Natural killer cell (primary cell): ENCODE results near the gene MSMP. TPM values are rescaled to one million over a fixed set of nuclear protein-coding genes. Genes with fewer than 3 reads are reported as not detected.

Source experiments
- ATAC-seq, 3 donors: fragments of 150-1000 bp in 2 of 3; fragments of 200-7000 bp in 1 of 3; cut with Tn5 transposase; 1 replicate in 1 of 3; 2 replicates in 2 of 3; pipeline ENCODE4 v1.10.0; 2021; ENCODE audit warnings: mild to moderate bottlenecking in 2 of 3, moderate library complexity in 2 of 3
- DNase-seq, 2 donors: peaks; one replicate each; pipeline versions ENCODE4 v3.0.0 to v3.0.0-alpha.2; 2013 to 2021; ENCODE audit warnings: mixed read lengths in 1 of 2
- H3K27ac ChIP-seq: one replicate; pipeline ENCODE4 v1.5.1; 2013; ENCODE audit warnings: mild to moderate bottlenecking, low read length
- H3K27me3 ChIP-seq: one replicate; pipeline ENCODE4 v1.6.1; 2013; ENCODE audit warnings: low read length; ENCODE audit not compliant: control insufficient read depth, insufficient read depth
- H3K36me3 ChIP-seq: one replicate; pipeline ENCODE4 v1.6.1; 2013; ENCODE audit warnings: low read length; ENCODE audit not compliant: control insufficient read depth, insufficient read depth
- H3K4me1 ChIP-seq: one replicate; pipeline ENCODE4 v1.6.1; 2013; ENCODE audit warnings: low read length; ENCODE audit not compliant: control insufficient read depth, insufficient read depth
- H3K4me3 ChIP-seq: one replicate; pipeline ENCODE4 v1.5.1; 2013; ENCODE audit warnings: low read length
- H3K9me3 ChIP-seq: one replicate; pipeline ENCODE4 v1.6.1; 2013; ENCODE audit warnings: low read length; ENCODE audit not compliant: control insufficient read depth, insufficient read depth
- H3K27ac Mint-ChIP-seq, 2 donors: one replicate each; pipeline ENCODE4 v1.8.0; 2022; ENCODE audit warnings: mild to moderate bottlenecking in 2 of 2, mixed read lengths in 2 of 2, moderate library complexity in 1 of 2
- H3K27me3 Mint-ChIP-seq, 2 donors: one replicate each; pipeline ENCODE4 v1.8.0; 2022; ENCODE audit warnings: low read depth in 2 of 2, mixed read lengths in 2 of 2
- H3K36me3 Mint-ChIP-seq: one replicate; pipeline ENCODE4 v1.8.0; 2022; ENCODE audit warnings: mixed read lengths
- H3K4me1 Mint-ChIP-seq, 2 donors: one replicate each; pipeline ENCODE4 v1.8.0; 2022; ENCODE audit warnings: mixed read lengths in 2 of 2
- H3K4me3 Mint-ChIP-seq: one replicate; pipeline ENCODE4 v1.8.0; 2022; ENCODE audit warnings: mild to moderate bottlenecking, moderate library complexity, mixed read lengths
- H3K9me3 Mint-ChIP-seq, 2 donors: one replicate each; pipeline ENCODE4 v1.8.0; 2022; ENCODE audit warnings: mixed read lengths in 2 of 2
- CTCF ChIP-seq: fragments of 200-600 bp; IDR thresholded peaks from one replicate; pipeline ENCODE4 v1.8.0; 2022; ENCODE audit warnings: antibody characterized with exemption
- WGBS: methylation state at CpG from one replicate; pipeline ENCODE4 v1.1.7; 2013; ENCODE audit warnings: missing lambda C conversion rate; ENCODE audit not compliant: insufficient coverage; 5-methylcytosine and 5-hydroxymethylcytosine counted together
- intact Hi-C: fragments of 100-400 bp; cut with micrococcal nuclease; formaldehyde crosslinking; loops from one replicate; pipeline ENCODE4 v1.14.2; 2022
- total RNA-seq, 4 donors: library from RNA; stranded (reverse); fragments of 120-200 nt in 1 of 4; gene quantifications; one replicate each; pipeline versions ENCODE4 v1.2.3 to v1.2.4, GENCODE V29; 2013 to 2022

MSMP gene
- total RNA-seq, result not detected
- not detected for total RNA-seq (2013)

- Histone ChIP-seq H3K27ac (no peak within 1 kb of the TSS), H3K4me1 (peaks cover 26% of the 10 kb centered on the region), H3K9me3 (no peaks in the 10 kb centered on the region), H3K4me3 (no peak within 1 kb of the TSS), H3K27me3 (no peaks in the 10 kb centered on the region), H3K36me3 (peaks cover 36% of the 10 kb centered on the region)
- no peaks in the 10 kb centered on the region for H3K36me3 Mint-ChIP-seq
- no peak for TF ChIP-seq CTCF
- H3K4me3 Mint-ChIP-seq, result no peak within 1 kb of the TSS
- ATAC-seq, result no peak
- H3K4me1 Mint-ChIP-seq, result peaks cover 37 to 49% of the 10 kb centered on the region in 2 donors
- no peaks in the 10 kb centered on the region for H3K27me3 Mint-ChIP-seq
- no peak for DNase-seq
- intact Hi-C loops, result no loop called here
- H3K9me3 Mint-ChIP-seq, result no peaks in the 10 kb centered on the region
- 87% methylated on average over 2 of the region's 3 CpGs for WGBS
- H3K27ac Mint-ChIP-seq, result peak within 1 kb of the TSS in 1 of 2 donors; percentile 10
These were observed at the start of gene MSMP for GRCh38 chr9:35754264-35754663. TSS of gene MSMP (minus strand) at chr9:35754276. CDS start at chr9:35754129, 147 bp downstream.

- WGBS, result 94% methylated on average over 13 of the region's 13 CpGs
- intact Hi-C loops, result no loop called here
- Histone ChIP-seq H3K4me1 (no peaks in the 10 kb centered on the region), H3K9me3 (no peaks in the 10 kb centered on the region), H3K27me3 (no peaks in the 10 kb centered on the region), H3K27ac (no peak overlapping the region), H3K4me3 (no peak overlapping the region), H3K36me3 (peaks cover 6% of the 10 kb centered on the region)
- DNase-seq (no peak), ATAC-seq (no peak)
- no peak overlapping the region for H3K27ac Mint-ChIP-seq
- no peaks in the 10 kb centered on the region for H3K27me3 Mint-ChIP-seq
- peaks cover 0 to 3% of the 10 kb centered on the region in 2 donors for H3K4me1 Mint-ChIP-seq
- no peak overlapping the region for H3K4me3 Mint-ChIP-seq
- no peaks in the 10 kb centered on the region for H3K36me3 Mint-ChIP-seq
- no peaks in the 10 kb centered on the region for H3K9me3 Mint-ChIP-seq
- no peak for TF ChIP-seq CTCF
These were observed 47.5 kb upstream of the MSMP start for GRCh38 chr9:35801328-35802128.

GRCh38 chr9:35800530-35800929 lies 46.5 kb upstream of the MSMP start:
- no peaks in the 10 kb centered on the region for H3K27me3 ChIP-seq
- ATAC-seq (no peak), DNase-seq (no peak)
- TF ChIP-seq CTCF, result no peak
- H3K4me1 ChIP-seq, result no peaks in the 10 kb centered on the region
- Mint-ChIP-seq H3K4me1 (peaks cover 0 to 3% of the 10 kb centered on the region in 2 donors), H3K9me3 (no peaks in the 10 kb centered on the region), H3K4me3 (no peak overlapping the region), H3K36me3 (no peaks in the 10 kb centered on the region), H3K27ac (no peak overlapping the region), H3K27me3 (no peaks in the 10 kb centered on the region)
- no peaks in the 10 kb centered on the region for H3K9me3 ChIP-seq
- H3K36me3 ChIP-seq, result peaks cover 4% of the 10 kb centered on the region
- H3K27ac ChIP-seq, result no peak overlapping the region
- H3K4me3 ChIP-seq, result no peak overlapping the region
- intact Hi-C loops, result no loop called here
- 92% methylated on average over 7 of the region's 7 CpGs for WGBS
